Suppressor macrophage treated with lipopolysaccharide for 1 hour (primary cell): ENCODE results near the gene ABCC8.

Experiments used
- DNase-seq, 3 donors: peaks; one replicate each; pipeline ENCODE4 v3.0.0-alpha.2; 2020 to 2022

Gene ABCC8

GRCh38 chr11:17384002-17384511 lies 92.6 kb downstream of the ABCC8 start:
- DNase-seq = peak; percentile 76 to 85 (median 79)

- DNase-seq = peak; percentile 88 to 95 (median 88)
These were observed 93.2 kb downstream of the ABCC8 start for GRCh38 chr11:17383461-17383860.

GRCh38 chr11:17382046-17382728 lies 94.5 kb downstream of the ABCC8 start:
- no peak for DNase-seq

- no peak for DNase-seq
These were observed 95.5 kb downstream of the ABCC8 start for GRCh38 chr11:17381156-17381555.

GRCh38 chr11:17379383-17380180 lies 97.1 kb downstream of the ABCC8 start:
- DNase-seq = no peak

GRCh38 chr11:17378655-17379054 lies 98.0 kb downstream of the ABCC8 start:
- DNase-seq = no peak

GRCh38 chr11:17376493-17376892 lies 100.2 kb downstream of the ABCC8 start:
- no peak for DNase-seq

- DNase-seq = no peak
These were observed 101.1 kb downstream of the ABCC8 start for GRCh38 chr11:17375547-17375946.

GRCh38 chr11:17371614-17372013 lies 105.0 kb downstream of the ABCC8 start:
- peak in 1 of 3 donors; percentile 52 for DNase-seq

- no peak for DNase-seq
These were observed 106.9 kb downstream of the ABCC8 start for GRCh38 chr11:17369684-17370243.

- no peak for DNase-seq
These were observed 107.6 kb downstream of the ABCC8 start for GRCh38 chr11:17369094-17369493.

- DNase-seq = no peak
These were observed 108.1 kb downstream of the ABCC8 start for GRCh38 chr11:17368551-17368950.

GRCh38 chr11:17366495-17366894 lies 110.2 kb downstream of the ABCC8 start:
- DNase-seq = no peak

GRCh38 chr11:17354601-17354991 lies 122.0 kb downstream of the ABCC8 start:
- DNase-seq = peak; percentile 82 to 86 (median 85)

- DNase-seq = peak in 1 of 3 donors; percentile 5
These were observed 122.6 kb downstream of the ABCC8 start for GRCh38 chr11:17353821-17354600.

- DNase-seq = peak; percentile 80 to 87 (median 83)
These were observed 123.5 kb downstream of the ABCC8 start for GRCh38 chr11:17352950-17353820.

GRCh38 chr11:17351510-17352176 lies 125.0 kb downstream of the ABCC8 start, which contains the start of gene NCR3LG1:
Gene NCR3LG1 (plus strand): TSS chr11:17351800. CDS start chr11:17351970, 170 bp downstream.
- DNase-seq = peak; percentile 98

- no peak for DNase-seq
These were observed 125.5 kb downstream of the ABCC8 start for GRCh38 chr11:17351172-17351509.

- DNase-seq = peak; percentile 49 to 67 (median 55)
These were observed 126.0 kb downstream of the ABCC8 start for GRCh38 chr11:17350455-17351171.

- DNase-seq = no peak
These were observed 129.0 kb downstream of the ABCC8 start for GRCh38 chr11:17347676-17348075.
